Measurements from ENCODE around the gene KCNJ14.
A peak's percentile ranks its signal among the peaks of the same experiment; 100 is the strongest.

Gene KCNJ14

GRCh38 chr19:48511321-48511731, 56.0 kb downstream of the KCNJ14 start:
- peak; percentile 13 for ATAC-seq
- no peak for TF ChIP-seq ZFP3 (CRISPR knock-in tag; IDR thresholded peaks at IDR 0.05)
- no peak for TF ChIP-seq ZNF70 (CRISPR knock-in tag; IDR thresholded peaks at IDR 0.05)
- TF ChIP-seq OSR1 (CRISPR knock-in tag; IDR thresholded peaks at IDR 0.05): no peak
- no peak for TF ChIP-seq CSRNP3 (CRISPR knock-in tag; IDR thresholded peaks at IDR 0.05)
- TF ChIP-seq BACH2 (CRISPR knock-in tag; IDR thresholded peaks at IDR 0.05; ENCODE audit: borderline replicate concordance): no peak
- no peak for TF ChIP-seq CREB5 (CRISPR knock-in tag; IDR thresholded peaks at IDR 0.05; ENCODE audit: low read depth)
- no peak for TF ChIP-seq TCF4 (CRISPR knock-in tag; IDR thresholded peaks at IDR 0.05; ENCODE audit: borderline replicate concordance)
- no peak for TF ChIP-seq GLIS3 (CRISPR knock-in tag; IDR thresholded peaks at IDR 0.05)
- no peak for TF ChIP-seq ZFP30 (CRISPR knock-in tag; IDR thresholded peaks at IDR 0.05)
- no peak for TF ChIP-seq ARNTL (CRISPR knock-in tag; IDR thresholded peaks at IDR 0.05; ENCODE audit: borderline replicate concordance, low read depth)
- no peak for TF ChIP-seq PPARA (CRISPR knock-in tag; IDR thresholded peaks at IDR 0.05; ENCODE audit: borderline replicate concordance)
- no peak for TF ChIP-seq POU6F1 (CRISPR knock-in tag; IDR thresholded peaks at IDR 0.05; ENCODE audit: borderline replicate concordance, low read depth)
- no peak for TF ChIP-seq CSDC2 (CRISPR knock-in tag; IDR thresholded peaks at IDR 0.05)
- no peak for TF ChIP-seq RARB (CRISPR knock-in tag; IDR thresholded peaks at IDR 0.05)
- no peak for TF ChIP-seq PATZ1 (CRISPR knock-in tag; IDR thresholded peaks at IDR 0.05; ENCODE audit: borderline replicate concordance)
- no peak for TF ChIP-seq ESRRG (CRISPR knock-in tag; IDR thresholded peaks at IDR 0.05)

- peak; percentile 42 for ATAC-seq
- TF ChIP-seq CSDC2 (CRISPR knock-in tag; IDR thresholded peaks at IDR 0.05) (no peak), TOX (CRISPR knock-in tag; IDR thresholded peaks at IDR 0.05; ENCODE audit: borderline replicate concordance) (no peak), PATZ1 (CRISPR knock-in tag; IDR thresholded peaks at IDR 0.05; ENCODE audit: borderline replicate concordance) (no peak), ZNF70 (CRISPR knock-in tag; IDR thresholded peaks at IDR 0.05) (no peak), ZNF565 (CRISPR knock-in tag; conservative IDR thresholded peaks at IDR 0.05; ENCODE audit: low read depth) (no peak), GLIS3 (CRISPR knock-in tag; IDR thresholded peaks at IDR 0.05) (no peak), TSHZ2 (CRISPR knock-in tag; IDR thresholded peaks at IDR 0.05) (no peak), RARB (CRISPR knock-in tag; IDR thresholded peaks at IDR 0.05) (no peak), CSRNP3 (CRISPR knock-in tag; IDR thresholded peaks at IDR 0.05) (no peak), ZFP3 (CRISPR knock-in tag; IDR thresholded peaks at IDR 0.05) (no peak), ZFP30 (CRISPR knock-in tag; IDR thresholded peaks at IDR 0.05) (no peak), ISL1 (CRISPR knock-in tag; IDR thresholded peaks at IDR 0.05) (no peak), TCF4 (CRISPR knock-in tag; IDR thresholded peaks at IDR 0.05; ENCODE audit: borderline replicate concordance) (no peak)
Observed at GRCh38 chr19:48511800-48512503, 56.6 kb downstream of the KCNJ14 start, which contains the start of gene LMTK3. LMTK3 (minus strand) TSS chr19:48511835; CDS start chr19:48511576, 259 bp downstream.
